Testis (tissue), 3 donors: ENCODE data around the gene MEF2C. TPM values are rescaled to one million over a fixed set of nuclear protein-coding genes. Genes with fewer than 3 reads are reported as not detected.

Source experiments
- DNase-seq: peaks from one replicate; pipeline ENCODE4 v3.0.0-alpha.2; 2019
- H3K27ac ChIP-seq, 2 donors: fragments of 200-600 bp; sonication (generic); one replicate each; pipeline ENCODE4 v1.5.1; 2019
- H3K27me3 ChIP-seq: fragments of 200-600 bp; sonication (generic); one replicate; pipeline ENCODE4 v1.5.1; 2019
- H3K36me3 ChIP-seq: fragments of 200-600 bp; sonication (generic); one replicate; pipeline ENCODE4 v1.5.1; 2017; ENCODE audit warnings: low read depth; ENCODE audit errors: missing control alignments
- H3K4me1 ChIP-seq: fragments of 200-600 bp; sonication (generic); one replicate; pipeline ENCODE4 v1.5.1; 2019
- H3K4me3 ChIP-seq, 2 donors: fragments of 200-600 bp; sonication (generic); one replicate each; pipeline ENCODE4 v1.5.1; 2017 to 2019
- H3K9me3 ChIP-seq: fragments of 200-600 bp; sonication (generic); one replicate; pipeline ENCODE4 v1.5.1; 2017
- CTCF ChIP-seq, 3 experiments: fragments of 450-650 bp in 2 of 3; fragments of 200-600 bp in 1 of 3; sonication (generic) in 1 of 3; IDR thresholded peaks; one replicate each; pipeline ENCODE4 v1.5.1; 2016 to 2019; ENCODE audit warnings: antibody characterized with exemption in 3 of 3, mild to moderate bottlenecking in 2 of 3, moderate library complexity in 1 of 3
- POLR2A ChIP-seq: fragments of 450-650 bp; IDR thresholded peaks from one replicate; pipeline ENCODE4 v1.6.1; 2017; ENCODE audit warnings: antibody characterized with exemption, mild to moderate bottlenecking, moderate library complexity
- WGBS, 2 donors: methylation state at CpG; one replicate each; pipeline ENCODE4 v1.1.5; 2018; 5-methylcytosine and 5-hydroxymethylcytosine counted together
- intact Hi-C: fragments of 100-400 bp; cut with DNase I; formaldehyde crosslinking; loops from one replicate; pipeline ENCODE4 v1.15.1; 2023; ENCODE audit warnings: low total_unique reads
- polyA plus RNA-seq: library from polyadenylated mRNA; stranded (reverse); fragments of 350-450 nt; fragmentation: Illumina TruSeq; extraction: RNeasy Lipid Tissue Mini Kit (QIAGEN cat#74804); gene quantifications from one replicate; pipeline ENCODE4 v1.2.3, GENCODE V29; 2014; ENCODE audit warnings: low read depth, low replicate concordance; ENCODE audit not compliant: insufficient read depth
- total RNA-seq, 2 donors: library from RNA; depleted of rRNA; stranded (reverse); fragments of >200 nt; gene quantifications; one replicate each; pipeline ENCODE4 v1.2.3, GENCODE V29; 2016

The MEF2C gene
- total and polyA plus RNA-seq, 3 donors from 2014 or later, result 18.3 to 53.1 (median 19.9) TPM

- 67 to 90% methylated on average over 3 of the region's 3 CpGs for WGBS, 2 donors
- H3K27ac ChIP-seq, result no peak overlapping the region
- intact Hi-C loops, result no loop called here
These were observed 114.6 kb downstream of the MEF2C start for GRCh38 chr5:88768411-88768810.

GRCh38 chr5:88765798-88766197 is 117.2 kb downstream of the MEF2C start:
- intact Hi-C loops, result no loop called here
- WGBS, 2 donors, result 89 to 91% methylated on average over 7 of the region's 7 CpGs
- no peaks in the 10 kb centered on the region for H3K9me3 ChIP-seq
- H3K4me1 ChIP-seq, result peaks cover 3% of the 10 kb centered on the region
- H3K36me3 ChIP-seq, result no peaks in the 10 kb centered on the region
- H3K27ac ChIP-seq, result no peak overlapping the region
- H3K4me3 ChIP-seq, result no peak overlapping the region
- H3K27me3 ChIP-seq, result no peaks in the 10 kb centered on the region
- DNase-seq, result no peak
- no peak for TF ChIP-seq CTCF (IDR thresholded peaks at IDR 0.05)
- TF ChIP-seq POLR2A, result no peak

More at GRCh38 chr5:88768411-88768810, 114.6 kb downstream of the MEF2C start:
- Histone ChIP-seq H3K27me3 (no peaks in the 10 kb centered on the region), H3K4me1 (peaks cover 3% of the 10 kb centered on the region), H3K4me3 (no peak overlapping the region), H3K9me3 (no peaks in the 10 kb centered on the region), H3K36me3 (no peaks in the 10 kb centered on the region)
- TF ChIP-seq POLR2A (no peak), CTCF (IDR thresholded peaks at IDR 0.05) (no peak)
- no peak for DNase-seq

GRCh38 chr5:88765171-88765570 is 117.8 kb downstream of the MEF2C start:
- Histone ChIP-seq H3K27ac (peak overlapping the region in 1 of 2 donors; percentile 5), H3K9me3 (no peaks in the 10 kb centered on the region), H3K4me1 (peaks cover 3% of the 10 kb centered on the region), H3K4me3 (no peak overlapping the region), H3K36me3 (no peaks in the 10 kb centered on the region), H3K27me3 (no peaks in the 10 kb centered on the region)
- DNase-seq, result no peak
- intact Hi-C loops, result no loop called here
- TF ChIP-seq CTCF (IDR thresholded peaks at IDR 0.05), result no peak
- whole genome bisulfite sequencing, 2 donors, result 46 to 57% methylated on average over 2 of the region's 2 CpGs

- Histone ChIP-seq H3K9me3 (no peaks in the 10 kb centered on the region), H3K4me1 (no peaks in the 10 kb centered on the region), H3K27ac (no peak overlapping the region), H3K4me3 (no peak overlapping the region), H3K36me3 (no peaks in the 10 kb centered on the region), H3K27me3 (no peaks in the 10 kb centered on the region)
- 85 to 86% methylated on average over 2 of the region's 2 CpGs for WGBS, 2 donors
- intact Hi-C loops, result no loop called here
- no peak for TF ChIP-seq POLR2A
- TF ChIP-seq CTCF (IDR thresholded peaks at IDR 0.05), result no peak
- no peak for DNase-seq
These were observed 121.0 kb downstream of the MEF2C start for GRCh38 chr5:88761939-88762338.

- intact Hi-C loops, result no loop called here
- Histone ChIP-seq H3K4me1 (no peaks in the 10 kb centered on the region), H3K27me3 (no peaks in the 10 kb centered on the region), H3K9me3 (no peaks in the 10 kb centered on the region), H3K4me3 (no peak overlapping the region), H3K36me3 (no peaks in the 10 kb centered on the region), H3K27ac (no peak overlapping the region)
- DNase-seq, result no peak
- TF ChIP-seq CTCF (IDR thresholded peaks at IDR 0.05) (no peak), POLR2A (no peak)
- whole genome bisulfite sequencing, 2 donors, result 81 to 91% methylated on average over 8 of the region's 8 CpGs
These were observed 121.6 kb downstream of the MEF2C start for GRCh38 chr5:88761269-88761850.
